Measurements from ENCODE around the gene RUVBL1.

The RUVBL1 gene

GRCh38 chr3:128040041-128040440 is 83.6 kb downstream of the RUVBL1 start:
- CTCF ChIA-PET: no interaction called here
- Mint-ChIP-seq H3K27me3 (peaks cover 23% of the 10 kb centered on the region), H3K36me3 (no peaks in the 10 kb centered on the region), H3K4me1 (no peaks in the 10 kb centered on the region), H3K9me3 (no peaks in the 10 kb centered on the region), H3K4me3 (no peak overlapping the region), H3K27ac (no peak overlapping the region)
- no peak for DNase-seq

- Mint-ChIP-seq H3K27ac (no peak overlapping the region), H3K36me3 (no peaks in the 10 kb centered on the region), H3K9me3 (no peaks in the 10 kb centered on the region), H3K4me3 (no peak overlapping the region), H3K4me1 (no peaks in the 10 kb centered on the region), H3K27me3 (peaks cover 11% of the 10 kb centered on the region)
- CTCF ChIA-PET: no interaction called here
- DNase-seq: no peak
These were observed 87.5 kb downstream of the RUVBL1 start for GRCh38 chr3:128036119-128036518.

- Mint-ChIP-seq H3K27ac (no peak overlapping the region), H3K9me3 (no peaks in the 10 kb centered on the region), H3K4me1 (no peaks in the 10 kb centered on the region), H3K27me3 (peaks cover 14% of the 10 kb centered on the region), H3K36me3 (no peaks in the 10 kb centered on the region), H3K4me3 (no peak overlapping the region)
- no peak for DNase-seq
- CTCF ChIA-PET: interaction anchor here (0.6 kb wide), 1 partner anchor 13 kb away, joined by 3 read pairs; no protein-coding TSS in a partner anchor
These were observed 90.5 kb downstream of the RUVBL1 start for GRCh38 chr3:128033102-128033501.
